ENCODE results near the gene ATP8B4. TPM values are rescaled to one million over a fixed set of nuclear protein-coding genes. Genes with fewer than 3 reads are reported as not detected.

Gene ATP8B4
- total and polyA plus RNA-seq, 2 donors (not counting 1 experiment from before 2014, with no cell fraction given): 3.5 to 19.5 TPM

GRCh38 chr15:50066666-50067065, 52.4 kb downstream of the ATP8B4 start:
- Histone ChIP-seq H2AFZ (ENCODE audit: low read length) (no peak overlapping the region), H3K79me2 (ENCODE audit: control insufficient read depth, insufficient read depth, low read length) (no peaks in the 10 kb centered on the region)
- no peak for TF ChIP-seq EZH2 (IDR thresholded peaks at IDR 0.05; ENCODE audit: low read length, missing control alignments)
- TF ChIP-seq CTCF (conservative IDR thresholded peaks at IDR 0.05 in 1 of 2, IDR thresholded peaks at IDR 0.05 in 1 of 2; ENCODE audit: low read depth in 1 of 2, low read length in 2 of 2): no peak

DNA sequence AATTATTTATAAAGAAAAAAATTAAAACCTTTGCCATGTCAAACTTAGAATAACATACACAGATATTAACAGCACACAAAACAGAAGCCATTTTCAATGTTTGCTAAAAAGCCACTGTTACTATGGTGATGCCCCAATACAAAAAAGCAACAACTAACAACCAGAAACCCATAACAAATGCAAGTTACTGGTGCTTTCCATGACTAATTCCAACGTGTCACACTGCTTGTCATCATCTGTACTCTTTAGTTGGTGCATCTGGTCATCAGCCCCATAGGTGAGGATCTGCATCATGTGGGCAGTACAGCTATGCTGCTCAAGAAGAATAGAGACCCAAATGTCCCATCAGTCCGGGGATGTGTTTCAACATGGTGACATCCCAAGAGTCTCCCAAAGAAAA, 52.8 kb downstream of the ATP8B4 start:
- Histone ChIP-seq H3K4me1 (ENCODE audit: control insufficient read depth, extremely low read depth, insufficient read depth, low read length) (no peaks in the 10 kb centered on the region), H3K79me2 (ENCODE audit: control insufficient read depth, insufficient read depth, low read length) (no peaks in the 10 kb centered on the region), H2AFZ (ENCODE audit: low read length) (no peak overlapping the region), H3K36me3 (ENCODE audit: control insufficient read depth, insufficient read depth, low read length) (no peaks in the 10 kb centered on the region), H3K27ac (ENCODE audit: insufficient read depth, low read length) (no peak overlapping the region), H4K20me1 (ENCODE audit: control insufficient read depth, extremely low read depth, insufficient read depth, low read length) (no peaks in the 10 kb centered on the region), H3K9ac (ENCODE audit: insufficient read depth, low read length) (no peak overlapping the region), H3K27me3 (ENCODE audit: control insufficient read depth, insufficient read depth, low read length) (no peaks in the 10 kb centered on the region), H3K4me3 (replicated peaks in 1 of 4; ENCODE audit: control extremely low read depth in 1 of 4, insufficient read depth in 1 of 4, low read depth in 3 of 4, low read length in 4 of 4) (no peak overlapping the region), H3K9me3 (ENCODE audit: control insufficient read depth, insufficient read depth, low read depth, low read length) (no peaks in the 10 kb centered on the region), H3K4me2 (ENCODE audit: extremely low read depth, insufficient read depth, low read length) (no peak overlapping the region)
- TF ChIP-seq EZH2 (IDR thresholded peaks at IDR 0.05; ENCODE audit: low read length, missing control alignments): no peak
- TF ChIP-seq CTCF (conservative IDR thresholded peaks at IDR 0.05 in 1 of 2, IDR thresholded peaks at IDR 0.05 in 1 of 2; ENCODE audit: low read depth in 1 of 2, low read length in 2 of 2): no peak
- DNase-seq (ENCODE audit: low read depth in 2 of 2): peak in 1 of 2 donors; percentile 15

More at GRCh38 chr15:50066666-50067065, 52.4 kb downstream of the ATP8B4 start:
- Histone ChIP-seq H3K36me3 (ENCODE audit: control insufficient read depth, insufficient read depth, low read length) (no peaks in the 10 kb centered on the region), H3K9ac (ENCODE audit: insufficient read depth, low read length) (no peak overlapping the region), H3K4me1 (ENCODE audit: control insufficient read depth, extremely low read depth, insufficient read depth, low read length) (no peaks in the 10 kb centered on the region), H3K4me3 (replicated peaks in 1 of 4; ENCODE audit: control extremely low read depth in 1 of 4, insufficient read depth in 1 of 4, low read depth in 3 of 4, low read length in 4 of 4) (no peak overlapping the region), H3K27ac (ENCODE audit: insufficient read depth, low read length) (no peak overlapping the region), H3K27me3 (ENCODE audit: control insufficient read depth, insufficient read depth, low read length) (no peaks in the 10 kb centered on the region), H4K20me1 (ENCODE audit: control insufficient read depth, extremely low read depth, insufficient read depth, low read length) (no peaks in the 10 kb centered on the region), H3K9me3 (ENCODE audit: control insufficient read depth, insufficient read depth, low read depth, low read length) (no peaks in the 10 kb centered on the region), H3K4me2 (ENCODE audit: extremely low read depth, insufficient read depth, low read length) (no peak overlapping the region)
- DNase-seq (ENCODE audit: low read depth in 2 of 2): no peak

- TF ChIP-seq EZH2 (IDR thresholded peaks at IDR 0.05; ENCODE audit: low read length, missing control alignments): no peak
- TF ChIP-seq CTCF (conservative IDR thresholded peaks at IDR 0.05 in 1 of 2, IDR thresholded peaks at IDR 0.05 in 1 of 2; ENCODE audit: low read depth in 1 of 2, low read length in 2 of 2): no peak
- DNase-seq (ENCODE audit: low read depth in 2 of 2): no peak
- no peak overlapping the region for H3K4me2 ChIP-seq (ENCODE audit: extremely low read depth, insufficient read depth, low read length)
- no peaks in the 10 kb centered on the region for H3K9me3 ChIP-seq (ENCODE audit: control insufficient read depth, insufficient read depth, low read depth, low read length)
- H3K4me1 ChIP-seq (ENCODE audit: control insufficient read depth, extremely low read depth, insufficient read depth, low read length): no peaks in the 10 kb centered on the region
- no peak overlapping the region for H2AFZ ChIP-seq (ENCODE audit: low read length)
- no peaks in the 10 kb centered on the region for H3K79me2 ChIP-seq (ENCODE audit: control insufficient read depth, insufficient read depth, low read length)
- H3K4me3 ChIP-seq (replicated peaks in 1 of 4; ENCODE audit: control extremely low read depth in 1 of 4, insufficient read depth in 1 of 4, low read depth in 3 of 4, low read length in 4 of 4): no peak overlapping the region
- no peak overlapping the region for H3K27ac ChIP-seq (ENCODE audit: insufficient read depth, low read length)
- no peak overlapping the region for H3K9ac ChIP-seq (ENCODE audit: insufficient read depth, low read length)
- no peaks in the 10 kb centered on the region for H4K20me1 ChIP-seq (ENCODE audit: control insufficient read depth, extremely low read depth, insufficient read depth, low read length)
- no peaks in the 10 kb centered on the region for H3K36me3 ChIP-seq (ENCODE audit: control insufficient read depth, insufficient read depth, low read length)
- no peaks in the 10 kb centered on the region for H3K27me3 ChIP-seq (ENCODE audit: control insufficient read depth, insufficient read depth, low read length)
Observed at GRCh38 chr15:50065279-50065678, 53.8 kb downstream of the ATP8B4 start.
